Transverse colon (tissue), 4 donors: ENCODE results near the gene CDK14.

ENCODE experiments used
- EP300 ChIP-seq: sonication (generic); formaldehyde crosslinking; IDR thresholded peaks from one replicate; pipeline ENCODE4 v1.6.1; 2017; ENCODE audit warnings: antibody characterized with exemption, low read depth
- POLR2A ChIP-seq: fragments of 450-650 bp; IDR thresholded peaks from one replicate; pipeline ENCODE4 v1.6.1; 2016; ENCODE audit warnings: antibody characterized with exemption, mild to moderate bottlenecking, moderate library complexity
- POLR2AphosphoS5 ChIP-seq, 3 donors: sonication (generic); formaldehyde crosslinking; IDR thresholded peaks; one replicate each; pipeline ENCODE4 v1.6.1; 2016; ENCODE audit warnings: antibody characterized with exemption in 3 of 3
- TF ChIP-seq, protein P1 (sequence below), 5 experiments: fragments of 200-600 bp in 3 of 5; fragments of 450-650 bp in 2 of 5; sonication (generic) in 3 of 5; IDR thresholded peaks; 1 replicate in 2 of 5; 2 replicates in 3 of 5; pipeline ENCODE4 v1.5.1; 2016 to 2017; ENCODE audit warnings: antibody characterized with exemption in 5 of 5, inconsistent platforms in 3 of 5, mild to moderate bottlenecking in 2 of 5, moderate library complexity in 1 of 5

DNA sequence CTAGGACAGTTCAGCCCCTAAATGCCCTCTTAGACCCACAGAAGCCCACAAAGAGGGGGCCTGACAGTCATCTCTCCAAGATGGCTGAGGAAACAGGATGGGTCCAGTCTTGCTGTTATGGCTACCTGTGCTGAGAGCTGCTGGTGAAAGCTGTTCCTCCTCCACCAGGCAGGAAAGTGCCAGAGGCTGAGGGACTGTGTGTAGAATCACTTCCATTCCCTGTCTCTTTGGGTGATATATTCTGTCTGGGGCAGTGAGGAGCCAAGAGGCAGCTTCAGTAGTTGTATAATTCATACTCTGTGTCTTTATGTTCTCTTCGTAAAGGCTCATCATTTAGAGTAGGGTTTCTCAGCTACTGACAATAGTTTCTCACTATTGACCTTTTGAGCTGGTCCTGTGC is 425.8 kb downstream of the CDK14 start:
- no peak for TF ChIP-seq POLR2A
- no peak for TF ChIP-seq POLR2AphosphoS5 (IDR thresholded peaks at IDR 0.05)
- TF ChIP-seq, protein P1, sequence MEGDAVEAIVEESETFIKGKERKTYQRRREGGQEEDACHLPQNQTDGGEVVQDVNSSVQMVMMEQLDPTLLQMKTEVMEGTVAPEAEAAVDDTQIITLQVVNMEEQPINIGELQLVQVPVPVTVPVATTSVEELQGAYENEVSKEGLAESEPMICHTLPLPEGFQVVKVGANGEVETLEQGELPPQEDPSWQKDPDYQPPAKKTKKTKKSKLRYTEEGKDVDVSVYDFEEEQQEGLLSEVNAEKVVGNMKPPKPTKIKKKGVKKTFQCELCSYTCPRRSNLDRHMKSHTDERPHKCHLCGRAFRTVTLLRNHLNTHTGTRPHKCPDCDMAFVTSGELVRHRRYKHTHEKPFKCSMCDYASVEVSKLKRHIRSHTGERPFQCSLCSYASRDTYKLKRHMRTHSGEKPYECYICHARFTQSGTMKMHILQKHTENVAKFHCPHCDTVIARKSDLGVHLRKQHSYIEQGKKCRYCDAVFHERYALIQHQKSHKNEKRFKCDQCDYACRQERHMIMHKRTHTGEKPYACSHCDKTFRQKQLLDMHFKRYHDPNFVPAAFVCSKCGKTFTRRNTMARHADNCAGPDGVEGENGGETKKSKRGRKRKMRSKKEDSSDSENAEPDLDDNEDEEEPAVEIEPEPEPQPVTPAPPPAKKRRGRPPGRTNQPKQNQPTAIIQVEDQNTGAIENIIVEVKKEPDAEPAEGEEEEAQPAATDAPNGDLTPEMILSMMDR (IDR thresholded peaks at IDR 0.05): no peak
- no peak for TF ChIP-seq EP300
